A549 (cell line): ENCODE results near the gene ADAMTS16. TPM values are rescaled to one million over a fixed set of nuclear protein-coding genes. Genes with fewer than 3 reads are reported as not detected.

ENCODE experiments used
- ATAC-seq, 2 experiments: fragments of 200-7000 bp in 1 of 2; fragments of >200 bp in 1 of 2; cut with Nextera tagmentation in 1 of 2; cut with Tn5 transposase in 1 of 2; 3 replicates each; pipeline versions ENCODE4 v1.8.0 to v1.9.1; 2018 to 2020; ENCODE audit warnings: mild to moderate bottlenecking in 1 of 2, moderate library complexity in 1 of 2
- CTCF ChIA-PET: fragments of 300-600 bp; sonication (Branson Sonifier 250); formaldehyde crosslinking; extraction: SDS; loops from one replicate; lab custom pipeline; 2021; ENCODE audit warnings: antibody characterized with exemption, inconsistent platforms; lab: Yijun Ruan, JAX
- POLR2A ChIA-PET: fragments of 350-600 bp; formaldehyde crosslinking; extraction: SDS; loops from one replicate; lab custom pipeline; 2021; ENCODE audit warnings: antibody characterized with exemption, inconsistent platforms; lab: Yijun Ruan, JAX
- DNase-seq, 2 experiments: peaks; one replicate each; pipeline versions ENCODE4 v3.0.0 to v3.0.0-alpha.2; 2011 to 2016; ENCODE audit warnings: low read depth in 1 of 2, low spot score in 1 of 2
- FAIRE-seq: peaks from 2 replicates; lab custom pipeline; 2011; peaks lifted over from hg19 to GRCh38; lab: Jason Lieb, UNC
- H3K27ac ChIP-seq, 2 experiments: fragments of >200 bp; sonication (Bioruptor Twin); formaldehyde crosslinking; 3 replicates each; pipeline ENCODE4 v1.5.1; 2016 to 2017
- H3K4me1 ChIP-seq: fragments of >200 bp; sonication (Bioruptor Twin); formaldehyde crosslinking; 3 replicates; pipeline ENCODE4 v1.6.1; 2016
- H3K4me2 ChIP-seq: fragments of >200 bp; sonication (Bioruptor Twin); formaldehyde crosslinking; 3 replicates; pipeline ENCODE4 v1.6.1; 2016
- H3K4me3 ChIP-seq: fragments of >200 bp; sonication (Bioruptor Twin); formaldehyde crosslinking; 3 replicates; pipeline ENCODE4 v1.5.1; 2016
- H3K9me3 ChIP-seq: fragments of >200 bp; sonication (Bioruptor Twin); formaldehyde crosslinking; 3 replicates; pipeline ENCODE4 v1.6.1; 2016
- CBX2 ChIP-seq: fragments of 200-600 bp; sonication (generic); IDR thresholded peaks from 2 replicates; pipeline ENCODE4 v1.6.1; 2016; ENCODE audit warnings: low read depth, mild to moderate bottlenecking, borderline replicate concordance
- CBX8 ChIP-seq: fragments of 200-600 bp; sonication (generic); IDR thresholded peaks from 2 replicates; pipeline ENCODE4 v1.6.1; 2016
- CEBPB ChIP-seq, 2 experiments: fragments of >200 bp in 1 of 2; sonication (Bioruptor Twin) in 1 of 2; formaldehyde crosslinking in 1 of 2; IDR thresholded peaks; 2 replicates each; pipeline ENCODE4 v1.6.1; 2012 to 2016
- CHD2 ChIP-seq: fragments of 150-350 bp; IDR thresholded peaks from 2 replicates; pipeline ENCODE4 v1.6.1; 2014; ENCODE audit warnings: low read length; ENCODE audit not compliant: partially characterized antibody
- CHD4 ChIP-seq: fragments of 200-600 bp; sonication (generic); IDR thresholded peaks from 2 replicates; pipeline ENCODE4 v1.6.1; 2016; ENCODE audit warnings: antibody characterized with exemption, mild to moderate bottlenecking, borderline replicate concordance
- EHF ChIP-seq: fragments of 250-450 bp; sonication (Bioruptor Pico); IDR thresholded peaks from 2 replicates; pipeline ENCODE4 v1.5.0; 2020; ENCODE audit warnings: mild to moderate bottlenecking
- EHMT2 ChIP-seq: fragments of 200-600 bp; sonication (generic); IDR thresholded peaks from 2 replicates; pipeline ENCODE4 v1.6.1; 2016; ENCODE audit warnings: antibody characterized with exemption, low read depth, mild to moderate bottlenecking, moderate library complexity
- ESRRA ChIP-seq: fragments of 150-350 bp; IDR thresholded peaks from 2 replicates; pipeline ENCODE4 v1.6.1; 2014; ENCODE audit warnings: mild to moderate bottlenecking, low read length, borderline replicate concordance
- FOXS1 ChIP-seq: fragments of 250-450 bp; sonication (Bioruptor Pico); IDR thresholded peaks from 2 replicates; pipeline ENCODE4 v1.5.0; 2020; ENCODE audit warnings: mild to moderate bottlenecking, moderate library complexity
- HOXB13 ChIP-seq: fragments of 250-450 bp; sonication (Bioruptor Pico); IDR thresholded peaks from 2 replicates; pipeline ENCODE4 v1.5.0; 2020; ENCODE audit warnings: low read depth, mild to moderate bottlenecking, moderate library complexity
- HOXB5 ChIP-seq: fragments of 250-450 bp; sonication (Bioruptor Pico); IDR thresholded peaks from 2 replicates; pipeline ENCODE4 v1.5.0; 2020; ENCODE audit warnings: mild to moderate bottlenecking, moderate library complexity
- NR3C1 ChIP-seq: fragments of >200 bp; sonication (Bioruptor Twin); formaldehyde crosslinking; IDR thresholded peaks from 3 replicates; pipeline ENCODE4 v1.6.1; 2017
- PHF8 ChIP-seq: fragments of 200-600 bp; sonication (generic); IDR thresholded peaks from 2 replicates; pipeline ENCODE4 v1.6.1; 2016; ENCODE audit warnings: low read depth, mild to moderate bottlenecking, antibody characterized with exemption, moderate library complexity, borderline replicate concordance
- RARB ChIP-seq: fragments of 250-450 bp; sonication (Bioruptor Pico); IDR thresholded peaks from 2 replicates; pipeline ENCODE4 v1.8.0; 2021; ENCODE audit warnings: mild to moderate bottlenecking, moderate library complexity
- RCOR1 ChIP-seq: fragments of 150-350 bp; IDR thresholded peaks from 2 replicates; pipeline ENCODE4 v1.6.1; 2014; ENCODE audit warnings: antibody characterized with exemption, low read length, low read depth
- RFX5 ChIP-seq: fragments of 450-650 bp; IDR thresholded peaks from 2 replicates; pipeline ENCODE4 v1.7.1; 2014; ENCODE audit warnings: antibody characterized with exemption, mild to moderate bottlenecking, moderate library complexity
- SREBF2 ChIP-seq: fragments of 450-650 bp; IDR thresholded peaks from 2 replicates; pipeline ENCODE4 v1.6.1; 2014; ENCODE audit warnings: mild to moderate bottlenecking, moderate library complexity
- ZC3H11A ChIP-seq: fragments of 450-650 bp; IDR thresholded peaks from 2 replicates; pipeline ENCODE4 v1.6.1; 2014; ENCODE audit warnings: antibody characterized with exemption, mild to moderate bottlenecking
- ZFP36 ChIP-seq: fragments of 450-650 bp; IDR thresholded peaks from 2 replicates; pipeline ENCODE4 v1.6.1; 2014; ENCODE audit warnings: borderline replicate concordance; ENCODE audit not compliant: partially characterized antibody
- ZSCAN20 ChIP-seq: fragments of 250-450 bp; sonication (Bioruptor Pico); IDR thresholded peaks from 2 replicates; pipeline ENCODE4 v1.8.0; 2022; ENCODE audit warnings: mild to moderate bottlenecking, moderate library complexity
- WGBS: methylation state at CpG from one replicate; pipeline ENCODE4 v1.1.6; 2017; ENCODE audit errors: missing lambda C conversion rate; 5-methylcytosine and 5-hydroxymethylcytosine counted together
- polyA plus RNA-seq, 4 experiments: library from polyadenylated mRNA; depleted of rRNA in 3 of 4; stranded (reverse); fragments of >200 nt; fragmentation: RNase III in 1 of 4; extraction: RNeasy Plus Mini Kit Qiagen cat#74134 plus additional on column Dnase treatment in 1 of 4; gene quantifications; 2 replicates in 3 of 4; 3 replicates in 1 of 4; pipeline ENCODE4 v1.2.3, GENCODE V29; 2011 to 2017
- TF ChIP-seq, protein P1 (sequence below): fragments of 250-450 bp; sonication (Bioruptor Pico); IDR thresholded peaks from 2 replicates; pipeline ENCODE4 v1.5.0; 2021; ENCODE audit warnings: mild to moderate bottlenecking, moderate library complexity, borderline replicate concordance
- TF ChIP-seq, protein P2 (sequence below): IDR thresholded peaks from 2 replicates; pipeline ENCODE4 v1.6.1; 2012
- TF ChIP-seq, protein P3 (sequence below): IDR thresholded peaks from 2 replicates; pipeline ENCODE4 v1.6.1; 2012; ENCODE audit warnings: low read depth, borderline replicate concordance
- TF ChIP-seq, protein P4 (sequence below): fragments of >200 bp; sonication (Bioruptor Twin); formaldehyde crosslinking; IDR thresholded peaks from 2 replicates; pipeline ENCODE4 v1.6.1; 2016
- TF ChIP-seq, protein P5 (sequence below): fragments of 150-350 bp; IDR thresholded peaks from 2 replicates; pipeline ENCODE4 v1.6.1; 2014; ENCODE audit warnings: low read depth, mild to moderate bottlenecking, low read length
- TF ChIP-seq, protein P6 (sequence below): fragments of 250-450 bp; sonication (Bioruptor Pico); IDR thresholded peaks from 2 replicates; pipeline ENCODE4 v1.5.0; 2020; ENCODE audit warnings: low read depth, mild to moderate bottlenecking, moderate library complexity
- TF ChIP-seq, protein P7 (sequence below): fragments of 200-600 bp; sonication (generic); IDR thresholded peaks from 2 replicates; pipeline ENCODE4 v1.6.1; 2016; ENCODE audit warnings: antibody characterized with exemption, mild to moderate bottlenecking, moderate library complexity

ADAMTS16 gene
- polyA plus RNA-seq, 2 of the 4 experiments (the other 2 are of a cell fraction), result 0.71 to 1.0 TPM

DNA sequence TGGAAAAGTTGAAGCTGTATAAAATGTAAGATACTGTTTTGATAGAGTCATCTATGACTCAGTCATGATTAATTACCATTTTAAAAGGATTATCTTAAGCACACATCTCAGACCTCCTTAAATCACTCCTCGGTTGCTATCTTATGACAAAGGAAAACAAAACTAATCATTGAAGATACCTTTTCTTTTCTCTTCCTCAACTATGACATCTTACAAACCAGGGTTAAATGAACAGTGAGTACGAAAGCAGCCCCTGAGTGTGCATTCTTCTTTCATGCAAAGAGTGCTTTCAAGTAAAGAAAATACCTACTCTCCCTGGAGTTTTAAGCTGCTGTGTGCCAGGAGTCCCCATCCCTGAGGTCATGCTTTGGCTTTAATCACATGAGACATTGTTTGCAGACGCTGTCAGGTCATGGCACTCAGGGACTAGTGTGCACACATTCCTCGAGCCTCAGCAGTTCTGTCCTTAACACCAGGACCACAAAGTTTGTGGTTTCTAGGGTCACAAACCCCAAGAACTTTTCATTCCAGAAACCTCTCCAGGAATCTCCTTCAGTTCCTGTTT is 195.7 kb downstream of the ADAMTS16 start (continued):
- TF ChIP-seq PHF8, result no peak
- no peak for TF ChIP-seq CBX8
- no peak for TF ChIP-seq CBX2
- no peak for TF ChIP-seq ZC3H11A
- TF ChIP-seq FOXS1 (CRISPR knock-in tag), result peak; percentile 46; the same call in 1 of the 2 replicates
- TF ChIP-seq RCOR1, result no peak
- no peak for TF ChIP-seq RARB (CRISPR knock-in tag)
- no peak for TF ChIP-seq RFX5
- TF ChIP-seq, protein P1, sequence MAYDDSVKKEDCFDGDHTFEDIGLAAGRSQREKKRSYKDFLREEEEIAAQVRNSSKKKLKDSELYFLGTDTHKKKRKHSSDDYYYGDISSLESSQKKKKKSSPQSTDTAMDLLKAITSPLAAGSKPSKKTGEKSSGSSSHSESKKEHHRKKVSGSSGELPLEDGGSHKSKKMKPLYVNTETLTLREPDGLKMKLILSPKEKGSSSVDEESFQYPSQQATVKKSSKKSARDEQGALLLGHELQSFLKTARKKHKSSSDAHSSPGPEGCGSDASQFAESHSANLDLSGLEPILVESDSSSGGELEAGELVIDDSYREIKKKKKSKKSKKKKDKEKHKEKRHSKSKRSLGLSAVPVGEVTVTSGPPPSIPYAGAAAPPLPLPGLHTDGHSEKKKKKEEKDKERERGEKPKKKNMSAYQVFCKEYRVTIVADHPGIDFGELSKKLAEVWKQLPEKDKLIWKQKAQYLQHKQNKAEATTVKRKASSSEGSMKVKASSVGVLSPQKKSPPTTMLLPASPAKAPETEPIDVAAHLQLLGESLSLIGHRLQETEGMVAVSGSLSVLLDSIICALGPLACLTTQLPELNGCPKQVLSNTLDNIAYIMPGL (CRISPR knock-in tag), result no peak

DNA sequence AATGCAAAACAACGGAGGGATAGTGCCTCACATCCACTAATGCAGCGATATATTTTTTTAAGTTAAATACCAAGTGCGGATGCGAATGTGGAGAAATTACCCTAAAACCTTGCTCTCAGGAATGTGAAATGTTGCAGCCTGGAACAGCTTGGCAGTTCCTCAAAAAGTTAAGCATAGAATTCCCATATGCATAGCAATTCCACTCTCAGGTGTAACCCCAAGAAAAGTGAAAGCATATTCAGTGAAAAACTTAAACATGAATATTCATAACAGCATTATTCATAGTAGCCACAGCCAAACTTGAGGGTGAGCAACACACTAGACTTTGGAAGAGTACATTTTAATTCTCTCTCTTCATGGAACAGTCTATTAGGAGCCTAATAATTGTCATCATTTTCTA is 199.1 kb downstream of the ADAMTS16 start:
- H3K4me3 ChIP-seq, result no peak overlapping the region
- no peak for FAIRE-seq
- no peaks in the 10 kb centered on the region for H3K9me3 ChIP-seq
- ChIA-PET POLR2A (no interaction called here), CTCF (interaction anchor here (1.9 kb wide), 1 partner anchor 12 kb away, joined by 6 read pairs; no protein-coding TSS in a partner anchor)
- no peak for ATAC-seq
- no peak for DNase-seq
- H3K4me1 ChIP-seq, result peaks cover 72% of the 10 kb centered on the region
- peak overlapping the region; percentile 83 to 90 for H3K27ac ChIP-seq
- TF ChIP-seq, protein P2, sequence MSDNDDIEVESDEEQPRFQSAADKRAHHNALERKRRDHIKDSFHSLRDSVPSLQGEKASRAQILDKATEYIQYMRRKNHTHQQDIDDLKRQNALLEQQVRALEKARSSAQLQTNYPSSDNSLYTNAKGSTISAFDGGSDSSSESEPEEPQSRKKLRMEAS, result no peak
- TF ChIP-seq, protein P3, sequence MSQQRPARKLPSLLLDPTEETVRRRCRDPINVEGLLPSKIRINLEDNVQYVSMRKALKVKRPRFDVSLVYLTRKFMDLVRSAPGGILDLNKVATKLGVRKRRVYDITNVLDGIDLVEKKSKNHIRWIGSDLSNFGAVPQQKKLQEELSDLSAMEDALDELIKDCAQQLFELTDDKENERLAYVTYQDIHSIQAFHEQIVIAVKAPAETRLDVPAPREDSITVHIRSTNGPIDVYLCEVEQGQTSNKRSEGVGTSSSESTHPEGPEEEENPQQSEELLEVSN, result no peak
- TF ChIP-seq, protein P4, sequence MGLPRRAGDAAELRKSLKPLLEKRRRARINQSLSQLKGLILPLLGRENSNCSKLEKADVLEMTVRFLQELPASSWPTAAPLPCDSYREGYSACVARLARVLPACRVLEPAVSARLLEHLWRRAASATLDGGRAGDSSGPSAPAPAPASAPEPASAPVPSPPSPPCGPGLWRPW, result no peak
- TF ChIP-seq, protein P5, sequence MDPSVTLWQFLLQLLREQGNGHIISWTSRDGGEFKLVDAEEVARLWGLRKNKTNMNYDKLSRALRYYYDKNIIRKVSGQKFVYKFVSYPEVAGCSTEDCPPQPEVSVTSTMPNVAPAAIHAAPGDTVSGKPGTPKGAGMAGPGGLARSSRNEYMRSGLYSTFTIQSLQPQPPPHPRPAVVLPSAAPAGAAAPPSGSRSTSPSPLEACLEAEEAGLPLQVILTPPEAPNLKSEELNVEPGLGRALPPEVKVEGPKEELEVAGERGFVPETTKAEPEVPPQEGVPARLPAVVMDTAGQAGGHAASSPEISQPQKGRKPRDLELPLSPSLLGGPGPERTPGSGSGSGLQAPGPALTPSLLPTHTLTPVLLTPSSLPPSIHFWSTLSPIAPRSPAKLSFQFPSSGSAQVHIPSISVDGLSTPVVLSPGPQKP, result no peak
- TF ChIP-seq ZSCAN20 (no peak), HOXB13 (CRISPR knock-in tag) (no peak), ZFP36 (no peak), CHD2 (no peak)
- no peak overlapping the region; the same call in 2 of the 3 replicates for H3K4me2 ChIP-seq
- 95% methylated on average over 4 of the region's 4 CpGs for WGBS

DNA sequence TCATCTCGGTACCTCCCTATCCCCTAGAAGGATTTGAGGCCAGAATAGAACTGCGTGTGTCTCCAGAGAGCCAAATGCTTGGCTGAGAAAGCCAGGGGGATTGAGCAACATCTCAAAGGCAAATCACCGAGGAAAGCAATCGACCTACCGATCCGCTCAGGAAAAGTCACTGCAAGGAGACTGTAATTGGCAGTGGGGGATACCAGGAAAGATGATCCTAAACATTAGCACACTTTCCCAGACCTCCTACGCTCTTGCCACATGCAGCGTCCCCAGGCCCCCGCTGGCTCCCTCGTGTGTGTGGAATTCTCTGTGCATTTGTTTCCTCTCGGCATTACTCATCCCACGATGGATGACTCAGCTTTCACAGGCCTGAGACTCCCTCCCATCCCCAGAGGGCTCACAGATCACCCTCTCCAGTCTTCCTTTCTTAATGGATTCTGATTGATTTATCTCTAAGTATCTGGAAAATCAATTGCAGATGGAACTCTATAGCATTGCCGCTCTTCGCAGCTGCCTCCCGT is 200.1 kb downstream of the ADAMTS16 start:
- peak; percentile 90 for FAIRE-seq
- WGBS, result 14% methylated on average over 15 of the region's 15 CpGs
- CTCF ChIA-PET, result interaction anchor here (0.6 to 1.9 kb wide), 16 partner anchors 9 to 210 kb away, joined by 3 to 8 read pairs (median 4); no protein-coding TSS in a partner anchor
- TF ChIP-seq NR3C1 (no peak), SREBF2 (no peak), EHMT2 (no peak), CHD4 (no peak), CEBPB (IDR thresholded peaks at IDR 0.05) (peak; percentile 87 to 90), FOXS1 (CRISPR knock-in tag) (peak; percentile 16; the same call in 1 of the 2 replicates), EHF (peak; percentile 34; the same call in 1 of the 2 replicates), HOXB5 (CRISPR knock-in tag) (peak; percentile 61; the same call in 1 of the 2 replicates), ESRRA (no peak)
- TF ChIP-seq, protein P6, sequence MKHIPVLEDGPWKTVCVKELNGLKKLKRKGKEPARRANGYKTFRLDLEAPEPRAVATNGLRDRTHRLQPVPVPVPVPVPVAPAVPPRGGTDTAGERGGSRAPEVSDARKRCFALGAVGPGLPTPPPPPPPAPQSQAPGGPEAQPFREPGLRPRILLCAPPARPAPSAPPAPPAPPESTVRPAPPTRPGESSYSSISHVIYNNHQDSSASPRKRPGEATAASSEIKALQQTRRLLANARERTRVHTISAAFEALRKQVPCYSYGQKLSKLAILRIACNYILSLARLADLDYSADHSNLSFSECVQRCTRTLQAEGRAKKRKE (CRISPR knock-in tag), result no peak
- TF ChIP-seq, protein P7, sequence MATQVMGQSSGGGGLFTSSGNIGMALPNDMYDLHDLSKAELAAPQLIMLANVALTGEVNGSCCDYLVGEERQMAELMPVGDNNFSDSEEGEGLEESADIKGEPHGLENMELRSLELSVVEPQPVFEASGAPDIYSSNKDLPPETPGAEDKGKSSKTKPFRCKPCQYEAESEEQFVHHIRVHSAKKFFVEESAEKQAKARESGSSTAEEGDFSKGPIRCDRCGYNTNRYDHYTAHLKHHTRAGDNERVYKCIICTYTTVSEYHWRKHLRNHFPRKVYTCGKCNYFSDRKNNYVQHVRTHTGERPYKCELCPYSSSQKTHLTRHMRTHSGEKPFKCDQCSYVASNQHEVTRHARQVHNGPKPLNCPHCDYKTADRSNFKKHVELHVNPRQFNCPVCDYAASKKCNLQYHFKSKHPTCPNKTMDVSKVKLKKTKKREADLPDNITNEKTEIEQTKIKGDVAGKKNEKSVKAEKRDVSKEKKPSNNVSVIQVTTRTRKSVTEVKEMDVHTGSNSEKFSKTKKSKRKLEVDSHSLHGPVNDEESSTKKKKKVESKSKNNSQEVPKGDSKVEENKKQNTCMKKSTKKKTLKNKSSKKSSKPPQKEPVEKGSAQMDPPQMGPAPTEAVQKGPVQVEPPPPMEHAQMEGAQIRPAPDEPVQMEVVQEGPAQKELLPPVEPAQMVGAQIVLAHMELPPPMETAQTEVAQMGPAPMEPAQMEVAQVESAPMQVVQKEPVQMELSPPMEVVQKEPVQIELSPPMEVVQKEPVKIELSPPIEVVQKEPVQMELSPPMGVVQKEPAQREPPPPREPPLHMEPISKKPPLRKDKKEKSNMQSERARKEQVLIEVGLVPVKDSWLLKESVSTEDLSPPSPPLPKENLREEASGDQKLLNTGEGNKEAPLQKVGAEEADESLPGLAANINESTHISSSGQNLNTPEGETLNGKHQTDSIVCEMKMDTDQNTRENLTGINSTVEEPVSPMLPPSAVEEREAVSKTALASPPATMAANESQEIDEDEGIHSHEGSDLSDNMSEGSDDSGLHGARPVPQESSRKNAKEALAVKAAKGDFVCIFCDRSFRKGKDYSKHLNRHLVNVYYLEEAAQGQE, result no peak

More for the DNA sequence above, 200.1 kb downstream of the ADAMTS16 start:
- H3K27ac ChIP-seq, result peak overlapping the region; percentile 83 to 90
- DNase-seq, result peak; percentile 87 to 94
- H3K9me3 ChIP-seq, result no peaks in the 10 kb centered on the region
- no peak overlapping the region for H3K4me3 ChIP-seq
- peak overlapping the region; percentile 63 for H3K4me2 ChIP-seq
- peaks cover 63% of the 10 kb centered on the region for H3K4me1 ChIP-seq
- peak; percentile 87 to 88 for ATAC-seq
- POLR2A ChIA-PET, result no interaction called here
